GM21723 (cell line): ENCODE results near the gene PABPC5.

ENCODE experiments used
- ATAC-seq: cut with Tn5 transposase; IDR thresholded peaks from one replicate; pipeline ENCODE4 v1.9.1; 2021; ENCODE audit warnings: mild to moderate bottlenecking, moderate library complexity; ENCODE audit not compliant: unreplicated experiment

PABPC5 gene

GRCh38 chrX:91434351-91435168 lies at the start of gene PABPC5:
PABPC5 (plus strand) TSS chrX:91434839; CDS start chrX:91435578, 739 bp downstream.
- no peak for ATAC-seq

GRCh38 chrX:91389026-91389425 lies 45.6 kb upstream of the PABPC5 start:
- no peak for ATAC-seq

- ATAC-seq: peak; percentile 54
Measured at GRCh38 chrX:91414713-91415112, 19.9 kb upstream of the PABPC5 start.

- no peak for ATAC-seq
Measured at GRCh38 chrX:91435395-91435794, 756 bp downstream of the PABPC5 start.
